Panc1 (cell line): ENCODE measurements around the gene ELAC2. TPM values are rescaled to one million over a fixed set of nuclear protein-coding genes. Genes with fewer than 3 reads are reported as not detected.

Source experiments
- ATAC-seq: fragments of 200-7000 bp; cut with Tn5 transposase; 2 replicates; pipeline ENCODE4 v1.9.1; 2020; ENCODE audit warnings: mild to moderate bottlenecking, moderate library complexity
- BruUV-seq: library from RNA; stranded (reverse); fragments of 400-500 nt; replicated peaks from 2 replicates; lab custom pipeline; 2021; lab: Mats Ljungman, UMichigan
- CTCF ChIA-PET: fragments of 300-600 bp; sonication (Branson Sonifier 250); formaldehyde crosslinking; loops from one replicate; lab custom pipeline; 2022; ENCODE audit warnings: antibody characterized with exemption; lab: Charles Lee
- POLR2A ChIA-PET: fragments of 300-600 bp; sonication (Branson Sonifier 250); formaldehyde crosslinking; loops from one replicate; lab custom pipeline; 2022; ENCODE audit warnings: antibody characterized with exemption; lab: Charles Lee
- DNase-seq: peaks from one replicate; pipeline ENCODE4 v3.0.0-alpha.2; 2010; ENCODE audit warnings: low read depth, low spot score
- H3K27ac ChIP-seq: 2 replicates; pipeline ENCODE4 v1.5.1; 2011; ENCODE audit warnings: mild to moderate bottlenecking, low read length, inconsistent platforms
- H3K27me3 ChIP-seq: fragments of 200-500 bp; sonication (Bioruptor generic); 2 replicates; pipeline ENCODE4 v1.6.0; 2014; ENCODE audit warnings: low read length, inconsistent platforms; ENCODE audit not compliant: control insufficient read depth, insufficient read depth
- H3K36me3 ChIP-seq: fragments of 200-500 bp; sonication (Bioruptor generic); 2 replicates; pipeline ENCODE4 v1.5.1; 2014; ENCODE audit warnings: inconsistent platforms, mild to moderate bottlenecking, low read length, moderate library complexity; ENCODE audit not compliant: control insufficient read depth, insufficient read depth
- H3K4me1 ChIP-seq: 2 replicates; pipeline ENCODE4 v1.5.1; 2011; ENCODE audit warnings: inconsistent platforms, mild to moderate bottlenecking, low read length, moderate library complexity; ENCODE audit not compliant: control insufficient read depth, insufficient read depth
- H3K4me3 ChIP-seq, 2 experiments: 2 replicates each; pipeline ENCODE4 v1.5.1; 2011 to 2012; ENCODE audit warnings: low read depth in 2 of 2, low read length in 2 of 2, mild to moderate bottlenecking in 2 of 2, inconsistent platforms in 1 of 2, moderate library complexity in 1 of 2
- H3K9me3 ChIP-seq: fragments of 200-500 bp; sonication (Bioruptor generic); 2 replicates; pipeline ENCODE4 v1.5.1; 2014; ENCODE audit warnings: low read depth, mild to moderate bottlenecking, inconsistent platforms, low read length, moderate library complexity; ENCODE audit not compliant: control insufficient read depth, insufficient read depth
- POLR2AphosphoS5 ChIP-seq: IDR thresholded peaks from 2 replicates; pipeline ENCODE4 v1.6.1; 2012; ENCODE audit warnings: mild to moderate bottlenecking, low read depth, low read length, moderate library complexity
- SIN3A ChIP-seq: IDR thresholded peaks from 2 replicates; pipeline ENCODE4 v1.6.1; 2012; ENCODE audit warnings: low read depth, mild to moderate bottlenecking, low read length, moderate library complexity, borderline replicate concordance; ENCODE audit not compliant: insufficient read depth
- TCF7L2 ChIP-seq: IDR thresholded peaks from 2 replicates; pipeline ENCODE4 v1.6.1; 2011; ENCODE audit warnings: mild to moderate bottlenecking, low read depth, low read length, inconsistent platforms
- in situ Hi-C: cut with HindIII; loops from 2 replicates; pipeline ENCODE4 v1.10.0; 2016; ENCODE audit warnings: low sequenced_read_pairs, low pct_unique_long_range_greater_than_20kb
- intact Hi-C: fragments of 100-400 bp; cut with micrococcal nuclease; formaldehyde crosslinking; loops from one replicate; pipeline ENCODE4 v1.10.0; 2022; ENCODE audit not compliant: unreplicated experiment
- total RNA-seq: library from RNA; stranded (reverse); gene quantifications from one replicate; pipeline ENCODE4 v1.2.1, GENCODE V29; 2021; ENCODE audit not compliant: unreplicated experiment
- TF ChIP-seq, protein P1 (sequence below): fragments of 450-650 bp; IDR thresholded peaks from 2 replicates; pipeline ENCODE4 v1.5.1; 2017; ENCODE audit warnings: mild to moderate bottlenecking
- TF ChIP-seq, protein P2 (sequence below), 2 experiments: IDR thresholded peaks; 2 replicates each; pipeline ENCODE4 v1.6.1; 2011 to 2012; ENCODE audit warnings: low read depth in 2 of 2, control low read depth in 1 of 2, low read length in 1 of 2, mild to moderate bottlenecking in 1 of 2, moderate library complexity in 1 of 2; ENCODE audit not compliant: insufficient read depth in 1 of 2

The ELAC2 gene
- total RNA-seq, 1 experiment from 2014 or later, result 52.7 TPM

DNA sequence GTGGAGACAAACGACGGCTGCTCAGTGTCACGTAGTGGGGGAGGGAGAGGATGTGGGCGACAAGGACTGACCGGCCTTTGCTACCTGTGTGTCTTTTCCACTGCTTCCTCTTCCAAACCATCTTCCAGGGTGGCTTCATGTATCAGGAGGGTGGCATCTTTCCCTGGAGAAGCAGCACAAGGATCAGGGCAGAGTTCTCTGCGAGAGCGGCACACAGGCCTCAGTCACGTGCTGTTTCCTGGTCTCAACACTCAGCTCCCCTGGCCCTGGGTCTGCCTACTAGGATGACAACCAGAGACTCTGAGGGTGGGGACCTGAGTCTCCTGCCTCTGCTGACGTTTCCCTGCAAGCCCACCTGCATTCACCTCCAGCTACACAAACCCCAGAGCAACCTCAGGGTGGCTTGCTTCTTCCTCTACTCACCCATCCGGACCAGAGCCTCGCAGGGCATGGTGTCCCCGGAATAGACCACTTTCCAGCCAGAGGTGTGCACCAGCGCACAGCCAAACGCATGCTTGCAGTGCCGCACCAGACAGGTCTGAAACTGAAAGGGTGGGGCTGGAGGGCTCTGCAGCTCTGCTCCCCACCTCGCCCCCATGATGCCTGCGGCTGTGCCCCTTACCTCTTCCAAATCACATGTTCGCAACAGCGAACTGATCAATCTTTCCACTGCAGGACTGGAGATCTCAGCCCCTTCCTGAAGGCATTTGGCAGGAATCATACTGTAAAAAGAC lies 23.3 kb downstream of the ELAC2 start:
- POLR2A ChIA-PET, result no interaction called here
- Histone ChIP-seq H3K4me3 (no peak overlapping the region), H3K4me1 (no peaks in the 10 kb centered on the region), H3K36me3 (peaks cover 15% of the 10 kb centered on the region), H3K27me3 (no peaks in the 10 kb centered on the region), H3K27ac (no peak overlapping the region), H3K9me3 (no peaks in the 10 kb centered on the region)
- TF ChIP-seq, protein P1, sequence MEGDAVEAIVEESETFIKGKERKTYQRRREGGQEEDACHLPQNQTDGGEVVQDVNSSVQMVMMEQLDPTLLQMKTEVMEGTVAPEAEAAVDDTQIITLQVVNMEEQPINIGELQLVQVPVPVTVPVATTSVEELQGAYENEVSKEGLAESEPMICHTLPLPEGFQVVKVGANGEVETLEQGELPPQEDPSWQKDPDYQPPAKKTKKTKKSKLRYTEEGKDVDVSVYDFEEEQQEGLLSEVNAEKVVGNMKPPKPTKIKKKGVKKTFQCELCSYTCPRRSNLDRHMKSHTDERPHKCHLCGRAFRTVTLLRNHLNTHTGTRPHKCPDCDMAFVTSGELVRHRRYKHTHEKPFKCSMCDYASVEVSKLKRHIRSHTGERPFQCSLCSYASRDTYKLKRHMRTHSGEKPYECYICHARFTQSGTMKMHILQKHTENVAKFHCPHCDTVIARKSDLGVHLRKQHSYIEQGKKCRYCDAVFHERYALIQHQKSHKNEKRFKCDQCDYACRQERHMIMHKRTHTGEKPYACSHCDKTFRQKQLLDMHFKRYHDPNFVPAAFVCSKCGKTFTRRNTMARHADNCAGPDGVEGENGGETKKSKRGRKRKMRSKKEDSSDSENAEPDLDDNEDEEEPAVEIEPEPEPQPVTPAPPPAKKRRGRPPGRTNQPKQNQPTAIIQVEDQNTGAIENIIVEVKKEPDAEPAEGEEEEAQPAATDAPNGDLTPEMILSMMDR, result no peak
- no peak for TF ChIP-seq POLR2AphosphoS5
- no peak for TF ChIP-seq SIN3A
- TF ChIP-seq TCF7L2, result no peak
- TF ChIP-seq, protein P2, sequence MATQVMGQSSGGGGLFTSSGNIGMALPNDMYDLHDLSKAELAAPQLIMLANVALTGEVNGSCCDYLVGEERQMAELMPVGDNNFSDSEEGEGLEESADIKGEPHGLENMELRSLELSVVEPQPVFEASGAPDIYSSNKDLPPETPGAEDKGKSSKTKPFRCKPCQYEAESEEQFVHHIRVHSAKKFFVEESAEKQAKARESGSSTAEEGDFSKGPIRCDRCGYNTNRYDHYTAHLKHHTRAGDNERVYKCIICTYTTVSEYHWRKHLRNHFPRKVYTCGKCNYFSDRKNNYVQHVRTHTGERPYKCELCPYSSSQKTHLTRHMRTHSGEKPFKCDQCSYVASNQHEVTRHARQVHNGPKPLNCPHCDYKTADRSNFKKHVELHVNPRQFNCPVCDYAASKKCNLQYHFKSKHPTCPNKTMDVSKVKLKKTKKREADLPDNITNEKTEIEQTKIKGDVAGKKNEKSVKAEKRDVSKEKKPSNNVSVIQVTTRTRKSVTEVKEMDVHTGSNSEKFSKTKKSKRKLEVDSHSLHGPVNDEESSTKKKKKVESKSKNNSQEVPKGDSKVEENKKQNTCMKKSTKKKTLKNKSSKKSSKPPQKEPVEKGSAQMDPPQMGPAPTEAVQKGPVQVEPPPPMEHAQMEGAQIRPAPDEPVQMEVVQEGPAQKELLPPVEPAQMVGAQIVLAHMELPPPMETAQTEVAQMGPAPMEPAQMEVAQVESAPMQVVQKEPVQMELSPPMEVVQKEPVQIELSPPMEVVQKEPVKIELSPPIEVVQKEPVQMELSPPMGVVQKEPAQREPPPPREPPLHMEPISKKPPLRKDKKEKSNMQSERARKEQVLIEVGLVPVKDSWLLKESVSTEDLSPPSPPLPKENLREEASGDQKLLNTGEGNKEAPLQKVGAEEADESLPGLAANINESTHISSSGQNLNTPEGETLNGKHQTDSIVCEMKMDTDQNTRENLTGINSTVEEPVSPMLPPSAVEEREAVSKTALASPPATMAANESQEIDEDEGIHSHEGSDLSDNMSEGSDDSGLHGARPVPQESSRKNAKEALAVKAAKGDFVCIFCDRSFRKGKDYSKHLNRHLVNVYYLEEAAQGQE (IDR thresholded peaks at IDR 0.05; ENCODE audit: insufficient read depth in 1 of 2, low read depth in 2 of 2, low read length in 1 of 2), result no peak
- in situ Hi-C loops (no loop called here), intact Hi-C loops (no loop called here)
- CTCF ChIA-PET, result no interaction called here
- no peak for ATAC-seq
- no peak for DNase-seq
- no TSS peak for BruUV-seq

DNA sequence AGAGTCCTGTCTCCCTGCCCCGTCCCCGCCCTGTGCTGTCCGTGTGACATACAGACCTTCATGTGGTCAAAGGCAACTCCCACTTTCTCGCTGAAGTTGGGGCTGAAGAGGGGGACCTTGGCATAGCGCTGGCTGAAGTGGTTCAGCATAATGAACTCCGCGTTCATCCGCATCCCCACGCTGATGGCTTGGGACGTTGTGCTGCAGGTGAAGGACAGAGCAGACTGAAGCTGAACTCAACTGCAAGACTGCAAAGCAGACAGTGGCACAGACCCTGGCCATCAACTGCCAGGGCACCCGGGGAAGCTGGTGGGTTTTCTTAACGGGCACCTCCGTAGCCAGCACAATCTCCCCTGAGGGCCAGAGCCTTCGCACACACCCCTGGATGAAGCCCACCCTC lies 24.2 kb downstream of the ELAC2 start:
- no peak for TF ChIP-seq SIN3A
- TF ChIP-seq, protein P1, result no peak
- no peak for TF ChIP-seq TCF7L2
- TF ChIP-seq POLR2AphosphoS5, result no peak
- TF ChIP-seq, protein P2 (IDR thresholded peaks at IDR 0.05; ENCODE audit: insufficient read depth in 1 of 2, low read depth in 2 of 2, low read length in 1 of 2), result no peak
- no TSS peak for BruUV-seq
- Histone ChIP-seq H3K27ac (no peak overlapping the region), H3K27me3 (no peaks in the 10 kb centered on the region), H3K9me3 (no peaks in the 10 kb centered on the region), H3K4me1 (no peaks in the 10 kb centered on the region), H3K4me3 (no peak overlapping the region), H3K36me3 (peaks cover 15% of the 10 kb centered on the region)
- ChIA-PET POLR2A (no interaction called here), CTCF (no interaction called here)
- in situ Hi-C loops, result no loop called here
- intact Hi-C loops, result no loop called here
- DNase-seq, result no peak
- ATAC-seq, result no peak
